ENCODE results near the gene RNF220. TPM values are rescaled to one million over a fixed set of nuclear protein-coding genes. Genes with fewer than 3 reads are reported as not detected.
"Not testable (repeated sequence)": the region's sequence is repeated elsewhere in the genome, so short reads cannot be mapped to it uniquely, and the experiment has no call there.

Gene RNF220
- total RNA-seq, 2 donors from 2014 or later, result 121 to 125 TPM

DNA sequence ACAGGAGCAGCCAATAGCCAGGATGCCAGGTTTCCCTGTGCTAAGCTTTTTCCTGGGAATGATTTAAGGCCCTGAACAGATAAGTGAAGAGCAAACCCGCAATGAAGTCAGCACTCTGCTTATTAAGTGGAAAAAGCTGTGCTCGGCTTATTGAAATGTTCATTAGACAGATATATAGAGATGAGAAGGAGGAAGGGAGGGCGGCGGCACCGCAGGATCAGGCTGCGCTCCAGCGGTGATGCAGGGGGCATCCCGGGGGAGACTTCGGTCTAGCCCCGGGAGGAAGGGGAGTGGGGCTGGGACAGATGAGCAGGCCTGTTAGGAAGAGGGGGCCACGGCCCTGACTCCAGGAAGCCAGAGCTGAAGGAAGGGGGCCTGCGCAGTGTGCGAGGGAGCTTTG lies 154.3 kb downstream of the RNF220 start:
- no peaks in the 10 kb centered on the region for H3K36me3 ChIP-seq
- TF ChIP-seq, protein P1, sequence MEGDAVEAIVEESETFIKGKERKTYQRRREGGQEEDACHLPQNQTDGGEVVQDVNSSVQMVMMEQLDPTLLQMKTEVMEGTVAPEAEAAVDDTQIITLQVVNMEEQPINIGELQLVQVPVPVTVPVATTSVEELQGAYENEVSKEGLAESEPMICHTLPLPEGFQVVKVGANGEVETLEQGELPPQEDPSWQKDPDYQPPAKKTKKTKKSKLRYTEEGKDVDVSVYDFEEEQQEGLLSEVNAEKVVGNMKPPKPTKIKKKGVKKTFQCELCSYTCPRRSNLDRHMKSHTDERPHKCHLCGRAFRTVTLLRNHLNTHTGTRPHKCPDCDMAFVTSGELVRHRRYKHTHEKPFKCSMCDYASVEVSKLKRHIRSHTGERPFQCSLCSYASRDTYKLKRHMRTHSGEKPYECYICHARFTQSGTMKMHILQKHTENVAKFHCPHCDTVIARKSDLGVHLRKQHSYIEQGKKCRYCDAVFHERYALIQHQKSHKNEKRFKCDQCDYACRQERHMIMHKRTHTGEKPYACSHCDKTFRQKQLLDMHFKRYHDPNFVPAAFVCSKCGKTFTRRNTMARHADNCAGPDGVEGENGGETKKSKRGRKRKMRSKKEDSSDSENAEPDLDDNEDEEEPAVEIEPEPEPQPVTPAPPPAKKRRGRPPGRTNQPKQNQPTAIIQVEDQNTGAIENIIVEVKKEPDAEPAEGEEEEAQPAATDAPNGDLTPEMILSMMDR (IDR thresholded peaks at IDR 0.05), result no peak
- no peak for DNase-seq (ENCODE audit: low spot score)

DNA sequence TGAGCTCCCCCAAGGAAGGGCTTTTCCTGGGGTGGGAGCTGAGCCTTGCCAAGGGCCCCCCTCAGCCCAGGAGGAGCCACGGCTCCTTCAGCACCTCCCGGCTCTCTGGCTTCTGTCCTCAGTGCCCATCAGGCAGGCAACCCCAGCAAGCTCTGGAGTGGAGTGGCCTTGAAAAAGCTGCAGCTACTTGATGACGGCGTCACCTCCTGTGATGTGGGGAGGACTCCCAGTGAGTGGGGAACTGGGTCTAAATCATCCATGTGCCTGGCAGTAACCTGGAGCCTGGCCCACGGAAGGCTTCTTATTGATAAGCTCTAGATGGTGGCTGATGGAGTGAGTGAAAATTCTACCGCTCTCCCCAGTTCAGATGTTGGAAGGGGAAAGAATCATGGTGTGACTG lies 154.9 kb downstream of the RNF220 start:
- no peak overlapping the region for H3K4me3 ChIP-seq
- ATAC-seq (ENCODE audit: insufficient number of reproducible peaks, low FRiP score, low read depth), result no peak
- H3K27me3 ChIP-seq (replicated peaks; ENCODE audit: insufficient read depth), result no peaks in the 10 kb centered on the region
- no peak for DNase-seq (ENCODE audit: low spot score)
- H3K36me3 ChIP-seq, result no peaks in the 10 kb centered on the region
- H3K9me3 ChIP-seq, result no peaks in the 10 kb centered on the region
- TF ChIP-seq, protein P1 (IDR thresholded peaks at IDR 0.05), result no peak
- H3K27ac ChIP-seq, result no peak overlapping the region
- H3K4me1 ChIP-seq (ENCODE audit: control insufficient read depth in 1 of 2, low read depth in 2 of 2), result no peaks in the 10 kb centered on the region

More for the DNA sequence above, 154.3 kb downstream of the RNF220 start:
- no peak overlapping the region for H3K27ac ChIP-seq
- H3K4me3 ChIP-seq, result no peak overlapping the region
- H3K27me3 ChIP-seq (replicated peaks; ENCODE audit: insufficient read depth), result no peaks in the 10 kb centered on the region
- no peaks in the 10 kb centered on the region for H3K9me3 ChIP-seq
- H3K4me1 ChIP-seq (ENCODE audit: control insufficient read depth in 1 of 2, low read depth in 2 of 2), result no peaks in the 10 kb centered on the region
- no peak for ATAC-seq (ENCODE audit: insufficient number of reproducible peaks, low FRiP score, low read depth)

DNA sequence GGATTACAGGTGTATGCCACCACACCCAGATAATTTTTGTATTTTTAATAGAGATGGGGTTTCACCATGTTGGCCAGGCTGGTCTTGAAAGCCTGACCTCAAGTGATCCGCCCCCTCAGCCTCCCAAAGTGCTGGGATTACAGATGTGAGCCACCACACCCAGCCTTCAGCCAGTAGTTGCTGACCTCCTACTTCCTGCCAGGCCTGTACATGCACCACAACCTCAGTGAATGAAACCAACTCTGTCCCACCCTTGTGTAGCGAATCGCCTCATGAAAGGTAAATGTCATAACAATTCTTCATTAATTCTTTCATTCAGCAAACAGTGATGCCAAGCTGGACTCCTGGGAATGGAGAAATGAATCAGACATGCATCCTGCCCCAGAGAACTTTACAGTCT lies 155.6 kb downstream of the RNF220 start:
- H3K9me3 ChIP-seq; H3K27me3 ChIP-seq (replicated peaks; ENCODE audit: insufficient read depth); H3K36me3 ChIP-seq; ATAC-seq (ENCODE audit: insufficient number of reproducible peaks, low FRiP score, low read depth); H3K4me3 ChIP-seq; H3K27ac ChIP-seq; DNase-seq (ENCODE audit: low spot score); H3K4me1 ChIP-seq (ENCODE audit: control insufficient read depth in 1 of 2, low read depth in 2 of 2): not testable (repeated sequence)

DNA sequence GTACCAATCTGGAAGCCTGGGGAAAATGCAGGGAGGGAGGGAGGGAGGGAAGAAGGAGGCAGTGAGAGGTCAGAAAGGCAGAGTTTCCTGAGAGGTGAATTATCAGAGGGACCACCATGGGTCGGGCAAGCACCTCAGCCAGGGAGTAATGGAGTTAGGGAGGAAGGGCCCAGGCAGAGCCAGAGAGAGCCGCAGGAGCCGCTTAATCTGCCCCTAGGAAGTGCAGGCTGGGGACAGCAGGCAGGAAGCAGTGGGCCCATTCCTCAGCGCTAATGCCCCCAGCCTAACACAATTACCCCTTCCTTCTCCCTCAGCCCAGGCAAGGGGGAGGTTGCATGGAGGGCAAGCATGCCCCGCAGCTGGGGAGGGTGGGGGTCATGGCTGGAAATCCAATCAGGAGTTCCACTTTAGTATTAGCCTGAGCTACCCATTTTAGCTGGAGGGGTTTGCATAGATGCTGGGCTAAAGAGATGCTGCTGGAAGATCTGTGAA lies 160.2 kb downstream of the RNF220 start:
- H3K9me3 ChIP-seq, result no peaks in the 10 kb centered on the region
- no peaks in the 10 kb centered on the region for H3K36me3 ChIP-seq
- ATAC-seq (ENCODE audit: insufficient number of reproducible peaks, low FRiP score, low read depth), result no peak
- no peak overlapping the region for H3K27ac ChIP-seq
- H3K4me3 ChIP-seq, result no peak overlapping the region
- no peaks in the 10 kb centered on the region for H3K4me1 ChIP-seq (ENCODE audit: control insufficient read depth in 1 of 2, low read depth in 2 of 2)
- no peaks in the 10 kb centered on the region for H3K27me3 ChIP-seq (replicated peaks; ENCODE audit: insufficient read depth)
- TF ChIP-seq, protein P1 (IDR thresholded peaks at IDR 0.05), result no peak
- no peak for DNase-seq (ENCODE audit: low spot score)

DNA sequence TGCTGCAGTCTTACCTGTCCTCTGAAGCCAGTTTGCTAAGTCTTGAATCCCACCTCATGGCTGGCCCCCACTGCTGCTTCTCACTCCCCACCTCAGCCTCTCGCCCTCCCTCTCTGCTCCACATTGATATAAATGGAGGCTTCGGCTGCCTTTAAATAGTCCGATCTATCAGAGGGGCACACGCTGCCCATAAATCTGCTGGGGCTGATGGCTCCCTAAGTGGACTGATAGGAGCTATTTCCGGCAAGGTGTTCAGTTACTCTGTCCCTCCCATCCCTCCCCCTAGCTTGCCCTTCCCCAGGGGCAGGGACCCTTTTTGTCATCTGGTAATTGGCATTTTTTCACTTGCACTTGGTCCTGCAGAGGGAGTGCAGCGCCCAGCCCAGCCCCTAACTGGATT lies 160.8 kb downstream of the RNF220 start:
- no peak for DNase-seq (ENCODE audit: low spot score)
- H3K27ac ChIP-seq, result no peak overlapping the region
- no peak overlapping the region for H3K4me3 ChIP-seq
- no peaks in the 10 kb centered on the region for H3K4me1 ChIP-seq (ENCODE audit: control insufficient read depth in 1 of 2, low read depth in 2 of 2)
- H3K27me3 ChIP-seq (replicated peaks; ENCODE audit: insufficient read depth), result no peaks in the 10 kb centered on the region
- TF ChIP-seq, protein P1 (IDR thresholded peaks at IDR 0.05), result no peak
- H3K36me3 ChIP-seq, result no peaks in the 10 kb centered on the region
- ATAC-seq (ENCODE audit: insufficient number of reproducible peaks, low FRiP score, low read depth), result no peak
- no peaks in the 10 kb centered on the region for H3K9me3 ChIP-seq

Data from thoracic aorta (tissue), 2 donors.